Chondrocyte (in vitro differentiated cells): ENCODE results near the gene CEP104. TPM values are rescaled to one million over a fixed set of nuclear protein-coding genes. Genes with fewer than 3 reads are reported as not detected.

Experiments
- DNase-seq: peaks from one replicate; pipeline ENCODE4 v3.0.0; 2021; ENCODE audit warnings: mixed read lengths, low spot score
- H3K27ac Mint-ChIP-seq: one replicate; pipeline ENCODE4 v1.8.0; 2021; ENCODE audit warnings: mild to moderate bottlenecking, moderate library complexity, mixed read lengths; ENCODE audit not compliant: unreplicated experiment
- H3K27me3 Mint-ChIP-seq: 2 replicates; pipeline ENCODE4 v1.8.0; 2021; ENCODE audit warnings: low read depth, mixed read lengths
- H3K36me3 Mint-ChIP-seq: 2 replicates; pipeline ENCODE4 v1.8.0; 2021; ENCODE audit warnings: low read depth, mixed read lengths
- H3K4me1 Mint-ChIP-seq: 2 replicates; pipeline ENCODE4 v1.8.0; 2021; ENCODE audit warnings: low read depth, mild to moderate bottlenecking, mixed read lengths
- H3K4me3 Mint-ChIP-seq: one replicate; pipeline ENCODE4 v1.8.0; 2021; ENCODE audit warnings: mild to moderate bottlenecking, moderate library complexity, mixed read lengths; ENCODE audit not compliant: unreplicated experiment
- H3K9me3 Mint-ChIP-seq: 2 replicates; pipeline ENCODE4 v1.8.0; 2021; ENCODE audit warnings: low read depth, mixed read lengths
- total RNA-seq: library from RNA; stranded (reverse); gene quantifications from 3 replicates; pipeline ENCODE4 v1.2.1, GENCODE V29; 2021
- TF ChIP-seq, protein P1 (sequence below): fragments of 200-600 bp; sonication (generic); IDR thresholded peaks from 2 replicates; pipeline ENCODE4 v1.5.0; 2021; ENCODE audit warnings: antibody characterized with exemption, mild to moderate bottlenecking, moderate library complexity

CEP104 gene
- total RNA-seq, 1 donor from 2014 or later: 37.4 TPM

DNA sequence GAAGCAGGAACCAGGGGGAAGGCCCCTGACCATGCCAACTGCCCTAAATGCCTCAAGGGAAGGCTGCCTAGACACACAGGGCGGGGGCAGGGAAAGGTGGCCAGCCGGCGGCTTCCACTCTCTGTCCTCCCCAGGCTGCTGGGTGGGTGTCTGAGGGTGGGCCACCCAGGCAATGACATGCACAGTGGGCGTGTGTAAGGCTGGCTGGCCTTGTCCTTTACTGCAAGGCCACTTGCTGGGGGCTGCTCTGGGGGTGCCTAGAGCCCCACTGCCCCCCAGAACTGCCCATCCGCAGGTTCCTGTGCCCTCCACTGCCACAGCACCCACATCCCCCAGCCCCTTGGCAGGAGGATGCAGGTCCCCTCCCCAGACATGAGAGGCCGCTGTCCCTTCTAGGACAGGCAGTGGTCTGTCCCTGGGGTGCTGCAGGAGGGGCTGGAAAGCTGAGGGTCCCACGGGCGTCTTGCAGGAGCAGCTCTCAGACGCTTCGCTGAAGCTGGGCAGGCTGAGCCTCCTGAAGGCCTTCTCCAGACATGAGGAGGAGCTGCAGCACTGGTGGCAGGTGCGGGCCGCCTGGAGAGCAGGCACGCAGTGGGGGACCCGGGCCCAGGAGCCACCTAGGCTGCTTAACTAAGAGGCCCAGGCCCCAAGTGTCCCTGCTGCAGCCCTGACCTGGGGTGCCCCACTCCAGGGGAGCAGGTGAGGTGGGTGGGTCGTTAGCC lies 94.7 kb downstream of the CEP104 start:
- Mint-ChIP-seq H3K27ac (no peak overlapping the region), H3K4me1 (no peaks in the 10 kb centered on the region), H3K27me3 (peaks cover 29% of the 10 kb centered on the region), H3K4me3 (no peak overlapping the region), H3K36me3 (no peaks in the 10 kb centered on the region), H3K9me3 (peaks cover 7% of the 10 kb centered on the region)
- TF ChIP-seq, protein P1, sequence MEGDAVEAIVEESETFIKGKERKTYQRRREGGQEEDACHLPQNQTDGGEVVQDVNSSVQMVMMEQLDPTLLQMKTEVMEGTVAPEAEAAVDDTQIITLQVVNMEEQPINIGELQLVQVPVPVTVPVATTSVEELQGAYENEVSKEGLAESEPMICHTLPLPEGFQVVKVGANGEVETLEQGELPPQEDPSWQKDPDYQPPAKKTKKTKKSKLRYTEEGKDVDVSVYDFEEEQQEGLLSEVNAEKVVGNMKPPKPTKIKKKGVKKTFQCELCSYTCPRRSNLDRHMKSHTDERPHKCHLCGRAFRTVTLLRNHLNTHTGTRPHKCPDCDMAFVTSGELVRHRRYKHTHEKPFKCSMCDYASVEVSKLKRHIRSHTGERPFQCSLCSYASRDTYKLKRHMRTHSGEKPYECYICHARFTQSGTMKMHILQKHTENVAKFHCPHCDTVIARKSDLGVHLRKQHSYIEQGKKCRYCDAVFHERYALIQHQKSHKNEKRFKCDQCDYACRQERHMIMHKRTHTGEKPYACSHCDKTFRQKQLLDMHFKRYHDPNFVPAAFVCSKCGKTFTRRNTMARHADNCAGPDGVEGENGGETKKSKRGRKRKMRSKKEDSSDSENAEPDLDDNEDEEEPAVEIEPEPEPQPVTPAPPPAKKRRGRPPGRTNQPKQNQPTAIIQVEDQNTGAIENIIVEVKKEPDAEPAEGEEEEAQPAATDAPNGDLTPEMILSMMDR: no peak
- no peak for DNase-seq

Other genes with a start within 250 kb of the CEP104 start
- gene MEGF6, start 245.7 kb downstream of the CEP104 start, total RNA-seq: 185 to 332 TPM (median 328 TPM) in 3 replicates
- gene TPRG1L, start 232.2 kb downstream of the CEP104 start, total RNA-seq: 52.5 to 53.7 TPM (median 53.6 TPM) in 3 replicates
- gene WRAP73, start 207.1 kb downstream of the CEP104 start, total RNA-seq: 12.6 to 17.6 TPM (median 15.5 TPM) in 3 replicates
- gene TP73, start 204.7 kb downstream of the CEP104 start, total RNA-seq: 0.05 to 0.58 TPM in 2 of 3 replicates, not detected in the other
- not detected in 3 replicates for gene CCDC27, start 104.8 kb downstream of the CEP104 start, total RNA-seq
- 0.72 to 1.00 TPM in 2 of 3 replicates, not detected in the other for gene SMIM1, start 84.5 kb downstream of the CEP104 start, total RNA-seq
- 44.0 to 45.8 TPM (median 45.7 TPM) in 3 replicates for gene LRRC47, start 60.7 kb downstream of the CEP104 start, total RNA-seq
- gene DFFB, start 265 bp upstream of the CEP104 start, total RNA-seq: 5.8 to 8.2 TPM (median 7.3 TPM) in 3 replicates
- gene C1orf174, start 43.1 kb upstream of the CEP104 start, total RNA-seq: 25.0 to 25.7 TPM (median 25.3 TPM) in 3 replicates